WTC11 (cell line): ENCODE measurements around the gene IGSF6.

Experiments used
- MYBL2 ChIP-seq: sonication (generic); formaldehyde crosslinking; IDR thresholded peaks from 2 replicates; pipeline ENCODE4 v1.8.1; 2023; ENCODE audit warnings: mild to moderate bottlenecking, moderate library complexity, missing genetic modification reagents
- SMAD3 ChIP-seq: sonication (generic); formaldehyde crosslinking; IDR thresholded peaks from 2 replicates; pipeline ENCODE4 v1.8.0; 2022; ENCODE audit warnings: missing genetic modification reagents, mild to moderate bottlenecking, borderline replicate concordance
- TP53 ChIP-seq: sonication (generic); formaldehyde crosslinking; IDR thresholded peaks from 2 replicates; pipeline ENCODE4 v1.8.1; 2023; ENCODE audit warnings: mild to moderate bottlenecking, missing genetic modification reagents
- ZBTB21 ChIP-seq: sonication (generic); formaldehyde crosslinking; IDR thresholded peaks from 2 replicates; pipeline ENCODE4 v1.8.1; 2023; ENCODE audit warnings: mild to moderate bottlenecking, missing genetic modification reagents, borderline replicate concordance
- TF ChIP-seq, protein P1 (sequence below): fragments of 200-600 bp; IDR thresholded peaks from 2 replicates; pipeline ENCODE4 v1.8.0; 2022; ENCODE audit warnings: antibody characterized with exemption
- TF ChIP-seq, protein P2 (sequence below): sonication (generic); formaldehyde crosslinking; IDR thresholded peaks from 2 replicates; pipeline ENCODE4 v1.8.0; 2022; ENCODE audit warnings: mild to moderate bottlenecking, missing genetic modification reagents

DNA sequence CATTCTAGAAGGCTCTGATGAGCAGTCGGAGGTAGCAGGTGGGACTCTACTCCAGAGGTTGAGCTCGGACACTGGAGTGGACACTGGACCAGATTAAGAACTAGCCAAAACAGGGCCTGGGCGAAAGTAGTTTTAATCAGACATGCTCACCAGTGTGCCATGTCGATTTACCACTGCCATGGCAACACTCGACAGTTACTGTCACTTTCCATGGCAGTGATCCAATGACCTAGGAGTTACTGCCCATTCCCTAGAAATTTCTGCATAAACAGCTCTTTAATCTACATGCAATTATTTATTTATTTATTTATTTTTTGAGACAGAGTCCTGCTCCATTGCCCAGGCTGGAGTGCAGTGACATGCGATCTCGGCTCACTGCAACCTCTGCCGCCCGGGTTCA is 60.2 kb downstream of the IGSF6 start:
- TF ChIP-seq SMAD3 (CRISPR knock-in tag): no peak
- TF ChIP-seq TP53 (CRISPR knock-in tag): no peak
- TF ChIP-seq MYBL2 (CRISPR knock-in tag): no peak
- TF ChIP-seq, protein P1, sequence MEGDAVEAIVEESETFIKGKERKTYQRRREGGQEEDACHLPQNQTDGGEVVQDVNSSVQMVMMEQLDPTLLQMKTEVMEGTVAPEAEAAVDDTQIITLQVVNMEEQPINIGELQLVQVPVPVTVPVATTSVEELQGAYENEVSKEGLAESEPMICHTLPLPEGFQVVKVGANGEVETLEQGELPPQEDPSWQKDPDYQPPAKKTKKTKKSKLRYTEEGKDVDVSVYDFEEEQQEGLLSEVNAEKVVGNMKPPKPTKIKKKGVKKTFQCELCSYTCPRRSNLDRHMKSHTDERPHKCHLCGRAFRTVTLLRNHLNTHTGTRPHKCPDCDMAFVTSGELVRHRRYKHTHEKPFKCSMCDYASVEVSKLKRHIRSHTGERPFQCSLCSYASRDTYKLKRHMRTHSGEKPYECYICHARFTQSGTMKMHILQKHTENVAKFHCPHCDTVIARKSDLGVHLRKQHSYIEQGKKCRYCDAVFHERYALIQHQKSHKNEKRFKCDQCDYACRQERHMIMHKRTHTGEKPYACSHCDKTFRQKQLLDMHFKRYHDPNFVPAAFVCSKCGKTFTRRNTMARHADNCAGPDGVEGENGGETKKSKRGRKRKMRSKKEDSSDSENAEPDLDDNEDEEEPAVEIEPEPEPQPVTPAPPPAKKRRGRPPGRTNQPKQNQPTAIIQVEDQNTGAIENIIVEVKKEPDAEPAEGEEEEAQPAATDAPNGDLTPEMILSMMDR: no peak
- TF ChIP-seq, protein P2, sequence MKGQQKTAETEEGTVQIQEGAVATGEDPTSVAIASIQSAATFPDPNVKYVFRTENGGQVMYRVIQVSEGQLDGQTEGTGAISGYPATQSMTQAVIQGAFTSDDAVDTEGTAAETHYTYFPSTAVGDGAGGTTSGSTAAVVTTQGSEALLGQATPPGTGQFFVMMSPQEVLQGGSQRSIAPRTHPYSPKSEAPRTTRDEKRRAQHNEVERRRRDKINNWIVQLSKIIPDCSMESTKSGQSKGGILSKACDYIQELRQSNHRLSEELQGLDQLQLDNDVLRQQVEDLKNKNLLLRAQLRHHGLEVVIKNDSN (CRISPR knock-in tag): no peak
- no peak for TF ChIP-seq ZBTB21 (CRISPR knock-in tag)
